ENCODE measurements around the gene NTSR2. TPM values are rescaled to one million over a fixed set of nuclear protein-coding genes. Genes with fewer than 3 reads are reported as not detected.

The NTSR2 gene
- polyA plus RNA-seq, 1 experiment, result not detected

DNA sequence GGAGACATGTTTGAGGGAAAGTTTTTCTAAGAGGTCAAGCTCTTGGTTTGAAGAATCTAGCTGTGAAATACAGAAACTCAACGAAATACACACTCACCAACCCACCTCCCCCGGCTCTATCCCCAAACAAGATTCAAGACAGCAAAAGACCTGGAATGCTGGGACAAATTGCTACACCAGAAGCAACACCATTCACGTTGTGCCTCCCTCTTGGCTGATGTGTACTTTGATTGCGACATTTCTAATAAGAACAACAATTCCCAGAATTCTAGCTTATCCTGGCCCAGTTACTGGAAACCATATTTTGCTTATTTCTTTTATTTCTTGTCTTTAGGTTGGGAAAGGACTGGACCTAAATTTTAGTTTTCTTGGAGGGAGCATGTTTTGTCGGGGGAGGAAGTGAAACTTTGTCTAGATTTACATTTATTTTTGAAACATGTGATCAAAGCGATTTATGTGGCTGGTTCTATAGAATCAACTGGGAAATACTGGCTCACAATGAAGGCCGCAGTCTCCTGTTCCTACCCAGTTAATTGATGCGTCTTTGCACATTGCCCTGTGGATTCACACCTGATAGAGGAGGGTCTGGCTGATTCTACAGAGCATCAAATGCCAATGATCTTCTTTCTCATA, 46.8 kb upstream of the NTSR2 start:
- Histone ChIP-seq H3K36me3 (ENCODE audit: control insufficient read depth, insufficient read depth, low read length) (no peaks in the 10 kb centered on the region), H3K4me3 (ENCODE audit: low read depth, low read length) (no peak overlapping the region), H3K27me3 (ENCODE audit: control insufficient read depth, insufficient read depth, low read length) (peaks cover 16% of the 10 kb centered on the region)
- TF ChIP-seq CTCF (IDR thresholded peaks at IDR 0.05; ENCODE audit: insufficient read depth, low read depth, low read length), result no peak
- ChIA-PET CTCF (interaction anchor here (1.0 kb wide), 1 partner anchor 24 kb away, joined by 3 read pairs; no protein-coding TSS in a partner anchor), POLR2A (no interaction called here)
- DNase-seq (ENCODE audit: low read depth), result no peak

DNA sequence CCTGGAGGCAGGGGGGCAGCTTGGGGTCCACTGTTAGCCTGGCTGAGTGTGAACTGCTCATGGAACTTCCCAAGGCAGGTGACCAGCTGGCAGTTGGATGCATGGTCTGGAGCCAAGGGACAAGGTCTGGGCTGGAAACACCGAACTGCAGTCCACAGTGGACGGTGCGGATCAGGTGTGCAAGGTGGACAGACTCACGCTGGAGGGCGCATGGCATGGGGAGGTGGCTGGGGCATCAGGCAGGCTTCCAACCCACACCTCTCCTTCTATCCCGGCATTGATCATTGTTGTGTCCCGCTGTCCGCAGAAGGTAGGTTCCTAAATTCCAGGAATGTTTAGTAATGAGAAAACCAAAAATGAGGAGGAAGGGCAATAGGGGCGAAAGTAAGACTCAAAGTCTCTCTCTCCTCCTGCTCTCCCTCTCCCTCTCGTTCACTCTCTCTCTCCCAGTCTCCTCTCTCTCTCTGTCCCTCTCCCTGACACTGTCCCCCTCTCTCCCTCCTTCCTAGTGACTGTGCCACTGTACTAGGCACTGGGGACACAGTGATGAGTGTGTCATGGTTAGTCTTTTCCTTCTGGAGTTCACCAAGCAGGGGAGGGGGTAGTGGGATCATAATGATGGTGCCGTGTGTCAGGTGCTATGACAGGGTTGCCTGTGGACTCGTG, 46.1 kb upstream of the NTSR2 start:
- Histone ChIP-seq H3K4me3 (ENCODE audit: low read depth, low read length) (no peak overlapping the region), H3K36me3 (ENCODE audit: control insufficient read depth, insufficient read depth, low read length) (no peaks in the 10 kb centered on the region), H3K27me3 (ENCODE audit: control insufficient read depth, insufficient read depth, low read length) (peaks cover 16% of the 10 kb centered on the region)
- ChIA-PET CTCF (interaction anchor here (1.0 kb wide), 2 partner anchors 12 to 23 kb away, joined by 3 to 4 read pairs; no protein-coding TSS in a partner anchor), POLR2A (no interaction called here)
- DNase-seq (ENCODE audit: low read depth), result no peak
- TF ChIP-seq CTCF (IDR thresholded peaks at IDR 0.05; ENCODE audit: insufficient read depth, low read depth, low read length), result no peak

GRCh38 chr2:11713815-11714214, 43.8 kb upstream of the NTSR2 start:
- POLR2A ChIA-PET, result no interaction called here
- Histone ChIP-seq H3K4me3 (ENCODE audit: low read depth, low read length) (no peak overlapping the region), H3K27me3 (ENCODE audit: control insufficient read depth, insufficient read depth, low read length) (peaks cover 9% of the 10 kb centered on the region; the same call in 1 of the 2 replicates), H3K36me3 (ENCODE audit: control insufficient read depth, insufficient read depth, low read length) (no peaks in the 10 kb centered on the region)
- CTCF ChIA-PET, result no interaction called here
- no peak for DNase-seq (ENCODE audit: low read depth)
- no peak for TF ChIP-seq CTCF (IDR thresholded peaks at IDR 0.05; ENCODE audit: insufficient read depth, low read depth, low read length)

DNA sequence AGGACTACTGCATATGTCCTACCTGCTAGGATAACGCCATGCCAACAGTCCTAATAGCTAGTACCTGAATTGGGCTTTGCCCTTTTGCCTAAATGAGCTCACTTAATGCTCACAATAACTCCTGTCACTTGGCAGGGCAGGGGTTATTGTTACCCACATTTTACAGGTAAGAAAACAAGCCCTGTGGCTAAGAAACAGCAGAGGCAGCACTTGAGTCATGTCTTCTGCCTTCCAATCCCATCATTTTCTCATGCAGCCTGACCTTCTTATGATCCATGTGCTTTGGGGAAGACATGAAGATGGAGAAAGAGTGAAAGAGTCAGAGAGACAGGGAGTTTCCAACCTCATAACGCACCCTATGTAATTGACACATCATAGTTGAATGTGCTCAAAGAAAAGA, 42.9 kb upstream of the NTSR2 start:
- no peak overlapping the region for H3K4me3 ChIP-seq (ENCODE audit: low read depth, low read length)
- H3K27me3 ChIP-seq (ENCODE audit: control insufficient read depth, insufficient read depth, low read length), result peaks cover 3% of the 10 kb centered on the region; the same call in 1 of the 2 replicates
- DNase-seq (ENCODE audit: low read depth), result no peak
- H3K36me3 ChIP-seq (ENCODE audit: control insufficient read depth, insufficient read depth, low read length), result no peaks in the 10 kb centered on the region
- POLR2A ChIA-PET, result no interaction called here
- CTCF ChIA-PET, result interaction anchor here (1.4 kb wide), 1 partner anchor 25 kb away, joined by 4 read pairs; no protein-coding TSS in a partner anchor
- TF ChIP-seq CTCF (IDR thresholded peaks at IDR 0.05; ENCODE audit: insufficient read depth, low read depth, low read length), result no peak

- Histone ChIP-seq H3K36me3 (ENCODE audit: control insufficient read depth, insufficient read depth, low read length) (no peaks in the 10 kb centered on the region), H3K4me3 (ENCODE audit: low read depth, low read length) (no peak overlapping the region), H3K27me3 (ENCODE audit: control insufficient read depth, insufficient read depth, low read length) (no peaks in the 10 kb centered on the region)
- CTCF ChIA-PET, result interaction anchor here (0.6 to 1.4 kb wide), 3 partner anchors 24 to 666 kb away, joined by 3 to 4 read pairs (median 3); no protein-coding TSS in a partner anchor
- POLR2A ChIA-PET, result no interaction called here
- TF ChIP-seq CTCF (IDR thresholded peaks at IDR 0.05; ENCODE audit: insufficient read depth, low read depth, low read length), result no peak
- no peak for DNase-seq (ENCODE audit: low read depth)
Observed at GRCh38 chr2:11711751-11712150, 41.8 kb upstream of the NTSR2 start.

Measured in BJ (cell line).